ACC112 (cell line): ENCODE measurements around the gene HRG.
"Not testable (repeated sequence)": the region's sequence is repeated elsewhere in the genome, so short reads cannot be mapped to it uniquely, and the experiment has no call there.

Experiments
- H2AFZ ChIP-seq: fragments of 200-600 bp; sonication (generic); one replicate; pipeline ENCODE4 v1.6.0; 2017; ENCODE audit warnings: antibody characterized with exemption, low read length; ENCODE audit not compliant: unreplicated experiment
- H3K27ac ChIP-seq: fragments of 200-600 bp; sonication (generic); 2 replicates; pipeline ENCODE4 v1.5.1; 2014; ENCODE audit warnings: low read depth, mild to moderate bottlenecking, antibody characterized with exemption, low read length, moderate library complexity
- H3K27me3 ChIP-seq: fragments of 200-600 bp; sonication (generic); 2 replicates; pipeline ENCODE4 v1.6.1; 2014; ENCODE audit warnings: mild to moderate bottlenecking, antibody characterized with exemption, low read length, moderate library complexity, mixed read lengths; ENCODE audit not compliant: insufficient read depth
- H3K36me3 ChIP-seq: fragments of 200-600 bp; sonication (generic); 2 replicates; pipeline ENCODE4 v1.6.1; 2016; ENCODE audit warnings: mild to moderate bottlenecking, antibody characterized with exemption, low read length, moderate library complexity, mixed read lengths; ENCODE audit not compliant: insufficient read depth
- H3K4me1 ChIP-seq: fragments of 200-600 bp; sonication (generic); one replicate; pipeline ENCODE4 v1.6.1; 2016; ENCODE audit warnings: low read length, mixed read lengths; ENCODE audit not compliant: insufficient read depth, unreplicated experiment, control insufficient read depth
- H3K4me3 ChIP-seq: fragments of 200-600 bp; sonication (generic); 2 replicates; pipeline ENCODE4 v1.5.1; 2014; ENCODE audit warnings: mild to moderate bottlenecking, low read depth, low read length
- H3K79me2 ChIP-seq: fragments of 200-600 bp; sonication (generic); one replicate; pipeline ENCODE4 v1.6.0; 2016; ENCODE audit warnings: low read length; ENCODE audit not compliant: control insufficient read depth, unreplicated experiment, insufficient read depth

HRG gene

GRCh38 chr3:186682812-186683211 lies 17.0 kb downstream of the HRG start:
- H3K27me3 ChIP-seq = peaks cover 83% of the 10 kb centered on the region
- no peak overlapping the region for H3K27ac ChIP-seq
- no peaks in the 10 kb centered on the region for H3K36me3 ChIP-seq

GRCh38 chr3:186683979-186684378 lies 18.2 kb downstream of the HRG start:
- H3K4me3 ChIP-seq = no peak overlapping the region
- H3K79me2 ChIP-seq = no peaks in the 10 kb centered on the region
- no peak overlapping the region for H2AFZ ChIP-seq
- H3K4me1 ChIP-seq = no peaks in the 10 kb centered on the region
- H3K27ac ChIP-seq = no peak overlapping the region
- peaks cover 80% of the 10 kb centered on the region for H3K27me3 ChIP-seq
- no peaks in the 10 kb centered on the region for H3K36me3 ChIP-seq

More at GRCh38 chr3:186682812-186683211, 17.0 kb downstream of the HRG start:
- Histone ChIP-seq H2AFZ (no peak overlapping the region), H3K4me3 (no peak overlapping the region), H3K79me2 (no peaks in the 10 kb centered on the region), H3K4me1 (no peaks in the 10 kb centered on the region)

GRCh38 chr3:186686475-186686874 lies 20.7 kb downstream of the HRG start:
- H3K36me3 ChIP-seq, H2AFZ ChIP-seq, H3K79me2 ChIP-seq, H3K4me1 ChIP-seq, H3K4me3 ChIP-seq, H3K27ac ChIP-seq: not testable (repeated sequence)
- peaks cover 80% of the 10 kb centered on the region for H3K27me3 ChIP-seq

GRCh38 chr3:186687120-186687651 lies 21.4 kb downstream of the HRG start:
- peaks cover 80% of the 10 kb centered on the region for H3K27me3 ChIP-seq
- H3K4me1 ChIP-seq = no peaks in the 10 kb centered on the region
- no peak overlapping the region for H3K27ac ChIP-seq
- H3K36me3 ChIP-seq = no peaks in the 10 kb centered on the region
- H3K79me2 ChIP-seq = no peaks in the 10 kb centered on the region
- H3K4me3 ChIP-seq = no peak overlapping the region
- no peak overlapping the region for H2AFZ ChIP-seq

- not testable (repeated sequence) for H3K36me3 ChIP-seq, H3K4me1 ChIP-seq, H3K27ac ChIP-seq, H3K79me2 ChIP-seq, H3K4me3 ChIP-seq, H2AFZ ChIP-seq
- peaks cover 67% of the 10 kb centered on the region for H3K27me3 ChIP-seq
Observed at GRCh38 chr3:186690304-186690703, 24.5 kb downstream of the HRG start.

GRCh38 chr3:186691676-186692075 lies 25.9 kb downstream of the HRG start:
- Histone ChIP-seq H2AFZ (no peak overlapping the region), H3K27ac (no peak overlapping the region), H3K79me2 (no peaks in the 10 kb centered on the region), H3K4me3 (no peak overlapping the region), H3K27me3 (peaks cover 54% of the 10 kb centered on the region), H3K36me3 (no peaks in the 10 kb centered on the region), H3K4me1 (no peaks in the 10 kb centered on the region)

GRCh38 chr3:186693843-186694242 lies 28.0 kb downstream of the HRG start:
- Histone ChIP-seq H3K79me2 (no peaks in the 10 kb centered on the region), H3K4me1 (no peaks in the 10 kb centered on the region), H3K4me3 (no peak overlapping the region), H2AFZ (no peak overlapping the region), H3K27me3 (peaks cover 39% of the 10 kb centered on the region), H3K27ac (no peak overlapping the region), H3K36me3 (no peaks in the 10 kb centered on the region)

GRCh38 chr3:186694288-186695032 lies 28.6 kb downstream of the HRG start:
- H3K27me3 ChIP-seq = peaks cover 35% of the 10 kb centered on the region

GRCh38 chr3:186696522-186696921 lies 30.7 kb downstream of the HRG start:
- Histone ChIP-seq H3K4me3 (no peak overlapping the region), H2AFZ (no peak overlapping the region), H3K79me2 (no peaks in the 10 kb centered on the region), H3K36me3 (no peaks in the 10 kb centered on the region), H3K4me1 (no peaks in the 10 kb centered on the region), H3K27me3 (peaks cover 19% of the 10 kb centered on the region), H3K27ac (no peak overlapping the region)

More at GRCh38 chr3:186694288-186695032, 28.6 kb downstream of the HRG start:
- Histone ChIP-seq H3K4me1 (no peaks in the 10 kb centered on the region), H2AFZ (no peak overlapping the region), H3K27ac (no peak overlapping the region), H3K36me3 (no peaks in the 10 kb centered on the region), H3K4me3 (no peak overlapping the region), H3K79me2 (no peaks in the 10 kb centered on the region)

GRCh38 chr3:186697510-186697909 lies 31.7 kb downstream of the HRG start:
- Histone ChIP-seq H3K27ac (no peak overlapping the region), H3K36me3 (no peaks in the 10 kb centered on the region), H2AFZ (no peak overlapping the region), H3K27me3 (peaks cover 12% of the 10 kb centered on the region), H3K79me2 (no peaks in the 10 kb centered on the region), H3K4me3 (no peak overlapping the region), H3K4me1 (no peaks in the 10 kb centered on the region)

GRCh38 chr3:186700267-186700666 lies 34.5 kb downstream of the HRG start:
- Histone ChIP-seq H3K27me3 (peaks cover 11% of the 10 kb centered on the region), H3K4me3 (no peak overlapping the region), H3K4me1 (no peaks in the 10 kb centered on the region), H3K27ac (no peak overlapping the region), H3K36me3 (no peaks in the 10 kb centered on the region), H3K79me2 (no peaks in the 10 kb centered on the region), H2AFZ (no peak overlapping the region)
